ENCODE results near the gene ANKRD35. TPM values are rescaled to one million over a fixed set of nuclear protein-coding genes. Genes with fewer than 3 reads are reported as not detected.
A peak's percentile ranks its signal among the peaks of the same experiment; 100 is the strongest.

The ANKRD35 gene
- polyA plus RNA-seq, 3 donors = 0.40 to 1.5 (median 1.3) TPM

GRCh38 chr1:145849356-145850160 is 36.1 kb downstream of the ANKRD35 start:
- Histone ChIP-seq H3K4me1 (ENCODE audit: control insufficient read depth in 1 of 2, insufficient read depth in 2 of 2, low read length in 2 of 2) (peaks cover 15 to 18% of the 10 kb centered on the region in 2 donors), H3K79me2 (ENCODE audit: insufficient read depth, low read length) (no peaks in the 10 kb centered on the region), H3K4me2 (replicated peaks; ENCODE audit: extremely low read depth, low read length, poor library complexity, severe bottlenecking) (no peak overlapping the region), H3K9me3 (replicated peaks in 1 of 2; ENCODE audit: control insufficient read depth in 1 of 2, insufficient read depth in 1 of 2, low read length in 2 of 2) (no peaks in the 10 kb centered on the region), H2AFZ (ENCODE audit: insufficient read depth, low read depth, low read length, poor library complexity, severe bottlenecking) (no peak overlapping the region), H3K36me3 (replicated peaks in 1 of 2; ENCODE audit: control insufficient read depth in 1 of 2, insufficient read depth in 2 of 2, low read length in 2 of 2) (peaks cover 37 to 73% of the 10 kb centered on the region in 2 donors), H4K20me1 (ENCODE audit: insufficient read depth, low read length) (no peaks in the 10 kb centered on the region), H3K4me3 (replicated peaks in 1 of 3; ENCODE audit: low read depth in 2 of 3, low read length in 3 of 3) (no peak overlapping the region), H3K27me3 (ENCODE audit: control insufficient read depth in 2 of 2, insufficient read depth in 2 of 2, low read length in 2 of 2) (no peaks in the 10 kb centered on the region), H3K9ac (ENCODE audit: insufficient read depth, low read length, poor library complexity, severe bottlenecking) (no peak overlapping the region), H3K27ac (ENCODE audit: low read depth in 1 of 2, low read length in 2 of 2) (no peak overlapping the region)
- H3K4me3 Mint-ChIP-seq = no peak overlapping the region
- peak; percentile 51 for TF ChIP-seq CTCF (IDR thresholded peaks at IDR 0.05)
- H3K27me3 Mint-ChIP-seq (ENCODE audit: low read depth in 3 of 3) = peaks cover 0 to 3% (median 0%) of the 10 kb centered on the region in 3 donors
- H3K27ac Mint-ChIP-seq = no peak overlapping the region
- 95% methylated on average over 6 of the region's 15 CpGs for WGBS (ENCODE audit: insufficient coverage)
- no peak for DNase-seq
- intact Hi-C loops (cut with micrococcal nuclease) = loop anchor here (5.0 kb wide), 2 partner anchors 38 to 168 kb away; partner anchors contain the start of gene ANKRD35 (in 1 of the 2)
- H3K4me1 Mint-ChIP-seq = peaks cover 6% of the 10 kb centered on the region
- peaks cover 55 to 64% of the 10 kb centered on the region in 2 donors for H3K36me3 Mint-ChIP-seq
- no peaks in the 10 kb centered on the region for H3K9me3 Mint-ChIP-seq

- H3K27ac Mint-ChIP-seq = no peak overlapping the region
- WGBS (ENCODE audit: insufficient coverage) = 93% methylated on average over 2 of the region's 3 CpGs
- TF ChIP-seq CTCF (IDR thresholded peaks at IDR 0.05) = no peak
Observed at GRCh38 chr1:145847827-145848226, 37.8 kb downstream of the ANKRD35 start.

More at GRCh38 chr1:145847827-145848226, 37.8 kb downstream of the ANKRD35 start:
- Histone ChIP-seq H3K4me1 (ENCODE audit: control insufficient read depth in 1 of 2, insufficient read depth in 2 of 2, low read length in 2 of 2) (peaks cover 19 to 25% of the 10 kb centered on the region in 2 donors), H3K9ac (ENCODE audit: insufficient read depth, low read length, poor library complexity, severe bottlenecking) (no peak overlapping the region), H3K4me2 (replicated peaks; ENCODE audit: extremely low read depth, low read length, poor library complexity, severe bottlenecking) (no peak overlapping the region), H3K9me3 (replicated peaks in 1 of 2; ENCODE audit: control insufficient read depth in 1 of 2, insufficient read depth in 1 of 2, low read length in 2 of 2) (no peaks in the 10 kb centered on the region), H3K79me2 (ENCODE audit: insufficient read depth, low read length) (no peaks in the 10 kb centered on the region), H3K27me3 (ENCODE audit: control insufficient read depth in 2 of 2, insufficient read depth in 2 of 2, low read length in 2 of 2) (no peaks in the 10 kb centered on the region), H3K4me3 (replicated peaks in 1 of 3; ENCODE audit: low read depth in 2 of 3, low read length in 3 of 3) (no peak overlapping the region), H3K27ac (ENCODE audit: low read depth in 1 of 2, low read length in 2 of 2) (no peak overlapping the region), H3K36me3 (replicated peaks in 1 of 2; ENCODE audit: control insufficient read depth in 1 of 2, insufficient read depth in 2 of 2, low read length in 2 of 2) (peaks cover 30 to 63% of the 10 kb centered on the region in 2 donors), H4K20me1 (ENCODE audit: insufficient read depth, low read length) (no peaks in the 10 kb centered on the region), H2AFZ (ENCODE audit: insufficient read depth, low read depth, low read length, poor library complexity, severe bottlenecking) (no peak overlapping the region)
- Mint-ChIP-seq H3K9me3 (no peaks in the 10 kb centered on the region), H3K4me3 (no peak overlapping the region), H3K4me1 (peaks cover 6% of the 10 kb centered on the region), H3K27me3 (ENCODE audit: low read depth in 3 of 3) (peaks cover 0 to 3% (median 0%) of the 10 kb centered on the region in 3 donors), H3K36me3 (peaks cover 40 to 47% of the 10 kb centered on the region in 2 donors)
- DNase-seq = no peak
- intact Hi-C loops (cut with micrococcal nuclease) = loop anchor here (5.0 kb wide), 2 partner anchors 39 to 169 kb away; partner anchors contain the start of gene ANKRD35 (in 1 of the 2)
